Esophagus muscularis mucosa (tissue), 4 donors: ENCODE results near the gene ECI1. TPM values are rescaled to one million over a fixed set of nuclear protein-coding genes. Genes with fewer than 3 reads are reported as not detected.

Experiments
- DNase-seq: peaks from one replicate; pipeline ENCODE4 v3.0.0-alpha.2; 2017; ENCODE audit errors: extremely low spot score
- H3K27ac ChIP-seq, 4 donors: fragments of 200-600 bp; sonication (generic); replicated peaks in 1 of 4; 1 replicate in 3 of 4; 2 replicates in 1 of 4; pipeline ENCODE4 v1.5.1; 2016 to 2019; ENCODE audit warnings: mild to moderate bottlenecking in 1 of 4
- H3K27me3 ChIP-seq, 4 donors: fragments of 200-600 bp; sonication (generic); one replicate each; pipeline versions ENCODE4 v1.5.1 to v1.6.0; 2016 to 2019
- H3K36me3 ChIP-seq, 4 donors: fragments of 200-600 bp; sonication (generic); one replicate each; pipeline ENCODE4 v1.5.1; 2016 to 2019
- H3K4me1 ChIP-seq, 4 donors: fragments of 200-600 bp; sonication (generic); one replicate each; pipeline ENCODE4 v1.5.1; 2016 to 2019
- H3K4me3 ChIP-seq, 4 donors: fragments of 200-600 bp; sonication (generic); 1 replicate in 2 of 4; 2 replicates in 2 of 4; pipeline ENCODE4 v1.5.1; 2016 to 2019; ENCODE audit warnings: mild to moderate bottlenecking in 4 of 4, moderate library complexity in 1 of 4
- H3K9me3 ChIP-seq, 4 donors: fragments of 200-600 bp; sonication (generic); 1 replicate in 3 of 4; 2 replicates in 1 of 4; pipeline ENCODE4 v1.5.1; 2016 to 2019
- CTCF ChIP-seq, 3 experiments: fragments of 200-600 bp in 2 of 3; fragments of 450-650 bp in 1 of 3; sonication (generic) in 2 of 3; IDR thresholded peaks; one replicate each; pipeline ENCODE4 v1.5.1; 2017 to 2019; ENCODE audit warnings: antibody characterized with exemption in 3 of 3, mild to moderate bottlenecking in 2 of 3, moderate library complexity in 1 of 3
- EP300 ChIP-seq: sonication (generic); formaldehyde crosslinking; IDR thresholded peaks from one replicate; pipeline ENCODE4 v1.6.1; 2017; ENCODE audit warnings: antibody characterized with exemption
- POLR2A ChIP-seq: fragments of 450-650 bp; IDR thresholded peaks from one replicate; pipeline ENCODE4 v1.6.1; 2017; ENCODE audit warnings: antibody characterized with exemption, moderate library complexity, mild to moderate bottlenecking, low read depth
- POLR2AphosphoS5 ChIP-seq, 2 donors: sonication (generic); formaldehyde crosslinking; IDR thresholded peaks; one replicate each; pipeline ENCODE4 v1.6.1; 2017; ENCODE audit warnings: antibody characterized with exemption in 2 of 2
- WGBS: methylation state at CpG from one replicate; pipeline ENCODE4 v1.1.5; 2018; 5-methylcytosine and 5-hydroxymethylcytosine counted together
- intact Hi-C: fragments of 100-400 bp; cut with DNase I; formaldehyde crosslinking; loops from one replicate; pipeline ENCODE4 v1.15.1; 2023
- total RNA-seq, 4 donors: library from RNA; depleted of rRNA; stranded (reverse); fragments of >200 nt; gene quantifications; one replicate each; pipeline versions ENCODE4 v1.1.0 to v1.2.1, GENCODE V29; 2016

Gene ECI1
- total RNA-seq, 4 donors from 2014 or later = 51.9 to 115 (median 86.6) TPM

GRCh38 chr16:2238150-2238837 lies 13.1 kb downstream of the ECI1 start:
- WGBS = 43% methylated on average over 9 of the region's 18 CpGs
- Histone ChIP-seq H3K4me1 (peaks cover 21 to 34% (median 30%) of the 10 kb centered on the region in 4 donors), H3K27ac (no peak overlapping the region), H3K27me3 (peaks cover 9 to 49% (median 17%) of the 10 kb centered on the region in 4 donors), H3K4me3 (no peak overlapping the region), H3K36me3 (peaks cover 40 to 68% (median 64%) of the 10 kb centered on the region in 4 donors), H3K9me3 (no peaks in the 10 kb centered on the region)
- intact Hi-C loops = no loop called here
- no peak for DNase-seq
- no peak for TF ChIP-seq EP300
- no peak for TF ChIP-seq CTCF (IDR thresholded peaks at IDR 0.05)
- TF ChIP-seq POLR2A = no peak
- TF ChIP-seq POLR2AphosphoS5 (IDR thresholded peaks at IDR 0.05) = no peak

- Histone ChIP-seq H3K27me3 (peaks cover 9 to 56% (median 17%) of the 10 kb centered on the region in 4 donors), H3K36me3 (peaks cover 40 to 68% (median 64%) of the 10 kb centered on the region in 4 donors), H3K4me1 (peaks cover 21 to 34% (median 30%) of the 10 kb centered on the region in 4 donors), H3K9me3 (no peaks in the 10 kb centered on the region), H3K4me3 (peak overlapping the region in 3 of 4 donors; percentile 37 to 45 (median 37)), H3K27ac (no peak overlapping the region)
- intact Hi-C loops = no loop called here
- DNase-seq = no peak
- no peak for TF ChIP-seq CTCF (IDR thresholded peaks at IDR 0.05)
- no peak for TF ChIP-seq POLR2AphosphoS5 (IDR thresholded peaks at IDR 0.05)
- no peak for TF ChIP-seq POLR2A
- 0% methylated on average over 3 of the region's 65 CpGs for WGBS
Measured at GRCh38 chr16:2237493-2238149, 13.8 kb downstream of the ECI1 start.

GRCh38 chr16:2237102-2237482 lies 14.3 kb downstream of the ECI1 start:
- Histone ChIP-seq H3K4me1 (peaks cover 21 to 34% (median 30%) of the 10 kb centered on the region in 4 donors), H3K9me3 (no peaks in the 10 kb centered on the region), H3K27ac (no peak overlapping the region), H3K4me3 (peak overlapping the region; percentile 30 to 45 (median 37)), H3K36me3 (peaks cover 40 to 68% (median 64%) of the 10 kb centered on the region in 4 donors), H3K27me3 (peaks cover 9 to 57% (median 17%) of the 10 kb centered on the region in 4 donors)
- intact Hi-C loops = no loop called here
- TF ChIP-seq EP300 (no peak), CTCF (IDR thresholded peaks at IDR 0.05) (no peak)
- DNase-seq = no peak
- 13% methylated on average over 6 of the region's 40 CpGs for WGBS

- intact Hi-C loops = no loop called here
- Histone ChIP-seq H3K36me3 (peaks cover 43 to 68% (median 65%) of the 10 kb centered on the region in 4 donors), H3K4me3 (peak within 1 kb of the TSS; percentile 30 to 45 (median 37)), H3K27me3 (peaks cover 9 to 57% (median 17%) of the 10 kb centered on the region in 4 donors), H3K9me3 (no peaks in the 10 kb centered on the region), H3K4me1 (peaks cover 21 to 34% (median 30%) of the 10 kb centered on the region in 4 donors), H3K27ac (no peak within 1 kb of the TSS)
- WGBS = 24% methylated on average over 5 of the region's 64 CpGs
- TF ChIP-seq CTCF (IDR thresholded peaks at IDR 0.05) = no peak
- TF ChIP-seq POLR2A = no peak
- no peak for TF ChIP-seq POLR2AphosphoS5 (IDR thresholded peaks at IDR 0.05)
- TF ChIP-seq EP300 = no peak
- no peak for DNase-seq
Measured at GRCh38 chr16:2236337-2237101, 14.9 kb downstream of the ECI1 start, which contains the start of gene DNASE1L2. Gene DNASE1L2 (plus strand): TSS chr16:2236444. CDS start chr16:2236817, 373 bp downstream.
